Activated gamma-delta T cell (primary cell): Measurements from ENCODE around the gene RGS10.
"Not testable (repeated sequence)": the region's sequence is repeated elsewhere in the genome, so short reads cannot be mapped to it uniquely, and the experiment has no call there.

Experiments used
- DNase-seq: peaks from one replicate; lab custom pipeline; 2025; lab: John Stamatoyannopoulos, UW

RGS10 gene

GRCh38 chr10:119538632-119539358 is 3.7 kb downstream of the RGS10 start:
- DNase-seq: no peak

- no peak for DNase-seq
Observed at GRCh38 chr10:119537953-119538630, 4.4 kb downstream of the RGS10 start.

GRCh38 chr10:119536508-119537025 is 6.0 kb downstream of the RGS10 start:
- DNase-seq: no peak

- DNase-seq: no peak
Observed at GRCh38 chr10:119535837-119536507, 6.5 kb downstream of the RGS10 start.

- no peak for DNase-seq
Observed at GRCh38 chr10:119535305-119535704, 7.2 kb downstream of the RGS10 start.

GRCh38 chr10:119533473-119533872 is 9.0 kb downstream of the RGS10 start:
- no peak for DNase-seq

GRCh38 chr10:119532791-119533190 is 9.7 kb downstream of the RGS10 start:
- DNase-seq: not testable (repeated sequence)

- DNase-seq: not testable (repeated sequence)
Observed at GRCh38 chr10:119532251-119532650, 10.3 kb downstream of the RGS10 start.

GRCh38 chr10:119531067-119531466 is 11.5 kb downstream of the RGS10 start:
- no peak for DNase-seq

- not testable (repeated sequence) for DNase-seq
Observed at GRCh38 chr10:119528663-119529237, 13.8 kb downstream of the RGS10 start.

GRCh38 chr10:119526621-119527592 is 15.6 kb downstream of the RGS10 start:
- no peak for DNase-seq

- no peak for DNase-seq
Observed at GRCh38 chr10:119526149-119526548, 16.4 kb downstream of the RGS10 start.

- DNase-seq: no peak
Observed at GRCh38 chr10:119525116-119525515, 17.4 kb downstream of the RGS10 start.

GRCh38 chr10:119524720-119525070 is 17.8 kb downstream of the RGS10 start:
- DNase-seq: no peak

- no peak for DNase-seq
Observed at GRCh38 chr10:119523895-119524719, 18.4 kb downstream of the RGS10 start.

- no peak for DNase-seq
Observed at GRCh38 chr10:119522747-119523426, 19.6 kb downstream of the RGS10 start.

GRCh38 chr10:119521443-119522204 is 20.9 kb downstream of the RGS10 start:
- DNase-seq: no peak

- no peak for DNase-seq
Observed at GRCh38 chr10:119520283-119520682, 22.2 kb downstream of the RGS10 start.

GRCh38 chr10:119518936-119519335 is 23.6 kb downstream of the RGS10 start:
- DNase-seq: no peak
